Fibroblast of mammary gland (primary cell): ENCODE results near the gene MRPL28.
"Not testable (repeated sequence)": the region's sequence is repeated elsewhere in the genome, so short reads cannot be mapped to it uniquely, and the experiment has no call there.

Source experiments
- DNase-seq: peaks from one replicate; pipeline ENCODE4 v3.0.0-alpha.2; 2010; ENCODE audit warnings: low read depth
- H3K4me3 ChIP-seq: 2 replicates; pipeline ENCODE4 v1.5.1; 2011; ENCODE audit warnings: low read depth, mild to moderate bottlenecking, low read length, moderate library complexity; ENCODE audit not compliant: control insufficient read depth
- CTCF ChIP-seq: conservative IDR thresholded peaks from 2 replicates; pipeline ENCODE4 v1.5.1; 2011; ENCODE audit warnings: low read depth, low read length, inconsistent platforms; ENCODE audit not compliant: control insufficient read depth, insufficient read depth

Gene MRPL28

GRCh38 chr16:340370-341091 is 29.8 kb downstream of the MRPL28 start:
- no peak overlapping the region for H3K4me3 ChIP-seq
- no peak for DNase-seq
- no peak for TF ChIP-seq CTCF

- H3K4me3 ChIP-seq, result no peak overlapping the region
- no peak for DNase-seq
- TF ChIP-seq CTCF, result no peak
Observed at GRCh38 chr16:339680-340079, 30.7 kb downstream of the MRPL28 start.

GRCh38 chr16:337975-338575 is 32.3 kb downstream of the MRPL28 start:
- no peak for TF ChIP-seq CTCF

GRCh38 chr16:337437-337836 is 32.9 kb downstream of the MRPL28 start:
- TF ChIP-seq CTCF, result no peak
- no peak for DNase-seq
- H3K4me3 ChIP-seq, result no peak overlapping the region

More at GRCh38 chr16:337975-338575, 32.3 kb downstream of the MRPL28 start:
- no peak overlapping the region for H3K4me3 ChIP-seq
- DNase-seq, result no peak

- TF ChIP-seq CTCF, result no peak
- no peak for DNase-seq
- H3K4me3 ChIP-seq, result no peak overlapping the region
Observed at GRCh38 chr16:336269-336668, 34.1 kb downstream of the MRPL28 start.

GRCh38 chr16:334861-335632 is 35.3 kb downstream of the MRPL28 start:
- DNase-seq, H3K4me3 ChIP-seq: not testable (repeated sequence)

- H3K4me3 ChIP-seq, DNase-seq: not testable (repeated sequence)
Observed at GRCh38 chr16:334164-334832, 36.0 kb downstream of the MRPL28 start.
